NB4 (cell line): ENCODE measurements around the gene UBA7.
"Not testable (repeated sequence)": the region's sequence is repeated elsewhere in the genome, so short reads cannot be mapped to it uniquely, and the experiment has no call there.

Experiments
- POLR2A ChIP-seq: IDR thresholded peaks from 2 replicates; pipeline ENCODE4 v1.6.1; 2011; ENCODE audit warnings: mild to moderate bottlenecking; ENCODE audit not compliant: insufficient read length; ENCODE audit errors: extremely low read depth
- TF ChIP-seq, protein P1 (sequence below): IDR thresholded peaks from one replicate; pipeline ENCODE4 v1.5.1; 2012; ENCODE audit warnings: low read depth, low read length

- TF ChIP-seq, protein P1, sequence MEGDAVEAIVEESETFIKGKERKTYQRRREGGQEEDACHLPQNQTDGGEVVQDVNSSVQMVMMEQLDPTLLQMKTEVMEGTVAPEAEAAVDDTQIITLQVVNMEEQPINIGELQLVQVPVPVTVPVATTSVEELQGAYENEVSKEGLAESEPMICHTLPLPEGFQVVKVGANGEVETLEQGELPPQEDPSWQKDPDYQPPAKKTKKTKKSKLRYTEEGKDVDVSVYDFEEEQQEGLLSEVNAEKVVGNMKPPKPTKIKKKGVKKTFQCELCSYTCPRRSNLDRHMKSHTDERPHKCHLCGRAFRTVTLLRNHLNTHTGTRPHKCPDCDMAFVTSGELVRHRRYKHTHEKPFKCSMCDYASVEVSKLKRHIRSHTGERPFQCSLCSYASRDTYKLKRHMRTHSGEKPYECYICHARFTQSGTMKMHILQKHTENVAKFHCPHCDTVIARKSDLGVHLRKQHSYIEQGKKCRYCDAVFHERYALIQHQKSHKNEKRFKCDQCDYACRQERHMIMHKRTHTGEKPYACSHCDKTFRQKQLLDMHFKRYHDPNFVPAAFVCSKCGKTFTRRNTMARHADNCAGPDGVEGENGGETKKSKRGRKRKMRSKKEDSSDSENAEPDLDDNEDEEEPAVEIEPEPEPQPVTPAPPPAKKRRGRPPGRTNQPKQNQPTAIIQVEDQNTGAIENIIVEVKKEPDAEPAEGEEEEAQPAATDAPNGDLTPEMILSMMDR: not testable (repeated sequence)
- TF ChIP-seq POLR2A: not testable (repeated sequence)
Observed at GRCh38 chr3:49780975-49781365, 32.8 kb downstream of the UBA7 start.
